ENCODE results near the gene DNAH11. TPM values are rescaled to one million over a fixed set of nuclear protein-coding genes. Genes with fewer than 3 reads are reported as not detected.

Gene DNAH11
- total RNA-seq, 1 experiment from 2014 or later = 0.91 TPM

GRCh38 chr7:21617916-21618390 lies 75.1 kb downstream of the DNAH11 start:
- H3K27me3 Mint-ChIP-seq (ENCODE audit: insufficient read depth, unreplicated experiment) = no peaks in the 10 kb centered on the region
- intact Hi-C loops (cut with micrococcal nuclease) = loop anchor here (2.0 kb wide), 1 partner anchor 37 kb away; no protein-coding TSS in a partner anchor
- ChIA-PET CTCF (interaction anchor here (0.5 to 0.9 kb wide), 2 partner anchors 155 to 487 kb away, joined by 4 read pairs; no protein-coding TSS in a partner anchor), POLR2A (interaction anchor here (0.6 to 1.8 kb wide), 6 partner anchors 12 to 328 kb away, joined by 3 to 6 read pairs (median 4); partner anchors contain the start of genes CDCA7L and SP4)
- no peaks in the 10 kb centered on the region for H3K9me3 Mint-ChIP-seq (ENCODE audit: unreplicated experiment)
- no TSS peak for BruUV-seq (replicated peaks)
- TF ChIP-seq, protein P1, sequence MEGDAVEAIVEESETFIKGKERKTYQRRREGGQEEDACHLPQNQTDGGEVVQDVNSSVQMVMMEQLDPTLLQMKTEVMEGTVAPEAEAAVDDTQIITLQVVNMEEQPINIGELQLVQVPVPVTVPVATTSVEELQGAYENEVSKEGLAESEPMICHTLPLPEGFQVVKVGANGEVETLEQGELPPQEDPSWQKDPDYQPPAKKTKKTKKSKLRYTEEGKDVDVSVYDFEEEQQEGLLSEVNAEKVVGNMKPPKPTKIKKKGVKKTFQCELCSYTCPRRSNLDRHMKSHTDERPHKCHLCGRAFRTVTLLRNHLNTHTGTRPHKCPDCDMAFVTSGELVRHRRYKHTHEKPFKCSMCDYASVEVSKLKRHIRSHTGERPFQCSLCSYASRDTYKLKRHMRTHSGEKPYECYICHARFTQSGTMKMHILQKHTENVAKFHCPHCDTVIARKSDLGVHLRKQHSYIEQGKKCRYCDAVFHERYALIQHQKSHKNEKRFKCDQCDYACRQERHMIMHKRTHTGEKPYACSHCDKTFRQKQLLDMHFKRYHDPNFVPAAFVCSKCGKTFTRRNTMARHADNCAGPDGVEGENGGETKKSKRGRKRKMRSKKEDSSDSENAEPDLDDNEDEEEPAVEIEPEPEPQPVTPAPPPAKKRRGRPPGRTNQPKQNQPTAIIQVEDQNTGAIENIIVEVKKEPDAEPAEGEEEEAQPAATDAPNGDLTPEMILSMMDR (IDR thresholded peaks at IDR 0.05; ENCODE audit: unreplicated experiment) = no peak
- peak overlapping the region; percentile 3 for H3K4me3 Mint-ChIP-seq (ENCODE audit: unreplicated experiment)
- H3K36me3 Mint-ChIP-seq (ENCODE audit: insufficient read depth, unreplicated experiment) = no peaks in the 10 kb centered on the region
- H3K27ac Mint-ChIP-seq (ENCODE audit: low read depth, unreplicated experiment) = peak overlapping the region; percentile 89
- DNase-seq (ENCODE audit: unreplicated experiment) = peak; percentile 95
- peaks cover 29% of the 10 kb centered on the region for H3K4me1 Mint-ChIP-seq (ENCODE audit: insufficient read depth, unreplicated experiment)

- Mint-ChIP-seq H3K9me3 (ENCODE audit: unreplicated experiment) (no peaks in the 10 kb centered on the region), H3K4me1 (ENCODE audit: insufficient read depth, unreplicated experiment) (peaks cover 29% of the 10 kb centered on the region), H3K27me3 (ENCODE audit: insufficient read depth, unreplicated experiment) (no peaks in the 10 kb centered on the region), H3K27ac (ENCODE audit: low read depth, unreplicated experiment) (peak overlapping the region; percentile 89), H3K36me3 (ENCODE audit: insufficient read depth, unreplicated experiment) (no peaks in the 10 kb centered on the region), H3K4me3 (ENCODE audit: unreplicated experiment) (no peak overlapping the region)
- BruUV-seq (replicated peaks) = no TSS peak
- ChIA-PET POLR2A (interaction anchor here (1.8 kb wide), 1 partner anchor 327 kb away, joined by 6 read pairs; the partner anchor contains the start of gene CDCA7L), CTCF (interaction anchor here (0.8 to 0.9 kb wide), 2 partner anchors 149 to 154 kb away, joined by 3 to 4 read pairs; no protein-coding TSS in a partner anchor)
- DNase-seq (ENCODE audit: unreplicated experiment) = no peak
- intact Hi-C loops (cut with micrococcal nuclease) = no loop called here
- TF ChIP-seq, protein P1 (IDR thresholded peaks at IDR 0.05; ENCODE audit: unreplicated experiment) = no peak
These were observed 75.9 kb downstream of the DNAH11 start for GRCh38 chr7:21618706-21619105.

- TF ChIP-seq, protein P1 (IDR thresholded peaks at IDR 0.05; ENCODE audit: unreplicated experiment) = no peak
- intact Hi-C loops (cut with micrococcal nuclease) = no loop called here
- H3K27ac Mint-ChIP-seq (ENCODE audit: low read depth, unreplicated experiment) = peak overlapping the region; percentile 49
- H3K4me1 Mint-ChIP-seq (ENCODE audit: insufficient read depth, unreplicated experiment) = peaks cover 29% of the 10 kb centered on the region
- POLR2A ChIA-PET = no interaction called here
- H3K36me3 Mint-ChIP-seq (ENCODE audit: insufficient read depth, unreplicated experiment) = no peaks in the 10 kb centered on the region
- H3K4me3 Mint-ChIP-seq (ENCODE audit: unreplicated experiment) = no peak overlapping the region
- no peak for DNase-seq (ENCODE audit: unreplicated experiment)
- CTCF ChIA-PET = no interaction called here
- BruUV-seq (replicated peaks) = no TSS peak
- H3K27me3 Mint-ChIP-seq (ENCODE audit: insufficient read depth, unreplicated experiment) = no peaks in the 10 kb centered on the region
- no peaks in the 10 kb centered on the region for H3K9me3 Mint-ChIP-seq (ENCODE audit: unreplicated experiment)
These were observed 77.2 kb downstream of the DNAH11 start for GRCh38 chr7:21620054-21620453.

GRCh38 chr7:21624320-21624719 lies 81.5 kb downstream of the DNAH11 start:
- Mint-ChIP-seq H3K27me3 (ENCODE audit: insufficient read depth, unreplicated experiment) (no peaks in the 10 kb centered on the region), H3K9me3 (ENCODE audit: unreplicated experiment) (no peaks in the 10 kb centered on the region), H3K4me1 (ENCODE audit: insufficient read depth, unreplicated experiment) (no peaks in the 10 kb centered on the region), H3K4me3 (ENCODE audit: unreplicated experiment) (no peak overlapping the region), H3K36me3 (ENCODE audit: insufficient read depth, unreplicated experiment) (no peaks in the 10 kb centered on the region), H3K27ac (ENCODE audit: low read depth, unreplicated experiment) (no peak overlapping the region)
- no peak for DNase-seq (ENCODE audit: unreplicated experiment)
- TF ChIP-seq, protein P1 (IDR thresholded peaks at IDR 0.05; ENCODE audit: unreplicated experiment) = no peak
- CTCF ChIA-PET = no interaction called here
- POLR2A ChIA-PET = no interaction called here
- BruUV-seq (replicated peaks) = no TSS peak
- intact Hi-C loops (cut with micrococcal nuclease) = no loop called here

All from MCF 10A (cell line).